Sigmoid colon (tissue), 4 donors: ENCODE data around the gene NRXN3.

ENCODE experiments used
- EP300 ChIP-seq, 4 donors: sonication (generic); formaldehyde crosslinking; IDR thresholded peaks; one replicate each; pipeline ENCODE4 v1.6.1; 2017; ENCODE audit warnings: antibody characterized with exemption in 4 of 4
- POLR2A ChIP-seq, 2 donors: fragments of 450-650 bp; IDR thresholded peaks; one replicate each; pipeline ENCODE4 v1.6.1; 2016; ENCODE audit warnings: antibody characterized with exemption in 2 of 2, mild to moderate bottlenecking in 2 of 2, moderate library complexity in 2 of 2
- POLR2AphosphoS5 ChIP-seq, 4 donors: sonication (generic); formaldehyde crosslinking; IDR thresholded peaks; one replicate each; pipeline ENCODE4 v1.6.1; 2017; ENCODE audit warnings: antibody characterized with exemption in 4 of 4
- TF ChIP-seq, protein P1 (sequence below), 4 experiments: fragments of 450-650 bp in 3 of 4; fragments of 200-600 bp in 1 of 4; IDR thresholded peaks; one replicate each; pipeline ENCODE4 v1.5.1; 2016 to 2019; ENCODE audit warnings: antibody characterized with exemption in 4 of 4, mild to moderate bottlenecking in 3 of 4, moderate library complexity in 2 of 4

DNA sequence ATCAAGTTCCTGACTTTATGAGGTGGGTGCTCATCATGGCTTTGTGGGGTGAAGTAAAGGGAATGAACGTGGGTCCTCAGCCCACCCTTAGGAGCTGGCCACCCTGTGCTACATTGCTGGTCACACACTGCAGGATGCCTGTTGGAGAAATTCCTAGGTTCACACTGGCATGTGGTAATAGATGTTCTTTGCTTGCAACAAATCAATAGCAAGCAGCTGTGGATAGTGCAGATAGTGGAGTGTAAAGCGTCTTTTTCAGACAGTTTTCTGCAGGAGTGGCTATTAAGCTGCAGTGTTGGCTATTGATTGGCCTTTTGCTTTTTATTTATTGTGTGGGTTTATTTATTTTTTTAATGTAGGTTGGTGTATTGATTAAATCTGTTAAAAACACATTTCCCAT is 822.7 kb downstream of the NRXN3 start:
- TF ChIP-seq, protein P1, sequence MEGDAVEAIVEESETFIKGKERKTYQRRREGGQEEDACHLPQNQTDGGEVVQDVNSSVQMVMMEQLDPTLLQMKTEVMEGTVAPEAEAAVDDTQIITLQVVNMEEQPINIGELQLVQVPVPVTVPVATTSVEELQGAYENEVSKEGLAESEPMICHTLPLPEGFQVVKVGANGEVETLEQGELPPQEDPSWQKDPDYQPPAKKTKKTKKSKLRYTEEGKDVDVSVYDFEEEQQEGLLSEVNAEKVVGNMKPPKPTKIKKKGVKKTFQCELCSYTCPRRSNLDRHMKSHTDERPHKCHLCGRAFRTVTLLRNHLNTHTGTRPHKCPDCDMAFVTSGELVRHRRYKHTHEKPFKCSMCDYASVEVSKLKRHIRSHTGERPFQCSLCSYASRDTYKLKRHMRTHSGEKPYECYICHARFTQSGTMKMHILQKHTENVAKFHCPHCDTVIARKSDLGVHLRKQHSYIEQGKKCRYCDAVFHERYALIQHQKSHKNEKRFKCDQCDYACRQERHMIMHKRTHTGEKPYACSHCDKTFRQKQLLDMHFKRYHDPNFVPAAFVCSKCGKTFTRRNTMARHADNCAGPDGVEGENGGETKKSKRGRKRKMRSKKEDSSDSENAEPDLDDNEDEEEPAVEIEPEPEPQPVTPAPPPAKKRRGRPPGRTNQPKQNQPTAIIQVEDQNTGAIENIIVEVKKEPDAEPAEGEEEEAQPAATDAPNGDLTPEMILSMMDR (IDR thresholded peaks at IDR 0.05): no peak
- TF ChIP-seq POLR2A (IDR thresholded peaks at IDR 0.05): no peak
- no peak for TF ChIP-seq EP300 (IDR thresholded peaks at IDR 0.05)
- no peak for TF ChIP-seq POLR2AphosphoS5 (IDR thresholded peaks at IDR 0.05)
